K562 (cell line): Measurements from ENCODE around the gene MAD1L1. TPM values are rescaled to one million over a fixed set of nuclear protein-coding genes. Genes with fewer than 3 reads are reported as not detected.

Source experiments
- ATAC-seq: fragments of 200-7000 bp; cut with Tn5 transposase; 3 replicates; pipeline ENCODE4 v1.9.1; 2020; ENCODE audit warnings: moderate library complexity
- BruUV-seq: library from RNA; stranded (reverse); fragments of 400-500 nt; replicated peaks from 2 replicates; lab custom pipeline; 2021; lab: Mats Ljungman, UMichigan
- CTCF ChIA-PET: fragments of 300-600 bp; formaldehyde crosslinking; extraction: SDS; loops from one replicate; lab custom pipeline; 2021; ENCODE audit warnings: low intra/inter-chr PET ratio; lab: Yijun Ruan, JAX
- POLR2A ChIA-PET: fragments of 300-600, 350-650 bp; sonication (Branson Sonifier 250); formaldehyde crosslinking; extraction: SDS; loops from one replicate; lab custom pipeline; 2021; ENCODE audit warnings: antibody characterized with exemption, inconsistent platforms; lab: Yijun Ruan, JAX
- DNase-seq, 4 experiments: peaks; one replicate each; pipeline versions ENCODE4 v3.0.0 to v3.0.0-alpha.2; 2011 to 2018; ENCODE audit warnings: low spot score in 3 of 4, mixed read lengths in 3 of 4; ENCODE audit errors: extremely low read depth in 1 of 4
- FAIRE-seq: peaks from 2 replicates; lab custom pipeline; 2011; peaks lifted over from hg19 to GRCh38; lab: Jason Lieb, UNC
- H2AFZ ChIP-seq: 2 replicates; pipeline ENCODE4 v1.6.0; 2011; ENCODE audit warnings: low read depth, low read length, control low read depth, inconsistent platforms
- H3K27ac ChIP-seq: fragments of 200-600 bp; 3 replicates; pipeline ENCODE4 v1.8.0; 2011; ENCODE audit warnings: low read depth, mild to moderate bottlenecking, control low read depth, inconsistent platforms, low read length, moderate library complexity, mixed read lengths; ENCODE audit errors: extremely low read depth
- H3K27me3 ChIP-seq, 2 experiments: fragments of 300-600 bp in 1 of 2; 2 replicates in 1 of 2; 3 replicates in 1 of 2; pipeline versions ENCODE4 v1.6.0 to v1.8.0; 2011; ENCODE audit warnings: inconsistent platforms in 2 of 2, low read length in 2 of 2, mild to moderate bottlenecking in 1 of 2, mixed read lengths in 1 of 2, moderate library complexity in 1 of 2; ENCODE audit not compliant: control insufficient read depth in 2 of 2, insufficient read depth in 2 of 2
- H3K36me3 ChIP-seq: fragments of 300-600 bp; 3 replicates; pipeline ENCODE4 v1.8.0; 2011; ENCODE audit warnings: mild to moderate bottlenecking, low read length, inconsistent platforms; ENCODE audit not compliant: control insufficient read depth, insufficient read depth
- H3K4me1 ChIP-seq, 2 experiments: fragments of 200-600 bp in 1 of 2; replicated peaks in 1 of 2; 2 replicates in 1 of 2; 3 replicates in 1 of 2; pipeline versions ENCODE4 v1.5.1 to v1.8.0; 2011; ENCODE audit warnings: inconsistent platforms in 2 of 2, low read length in 2 of 2, mild to moderate bottlenecking in 1 of 2, mixed read lengths in 1 of 2, moderate library complexity in 1 of 2; ENCODE audit not compliant: control insufficient read depth in 2 of 2, insufficient read depth in 2 of 2
- H3K4me2 ChIP-seq: 2 replicates; pipeline ENCODE4 v1.6.1; 2011; ENCODE audit warnings: low read length, control low read depth, inconsistent platforms, mixed read lengths; ENCODE audit not compliant: insufficient read depth
- H3K4me3 ChIP-seq: fragments of 200-600 bp; sonication (generic), shearing (Covaris generic); 2 replicates; pipeline ENCODE4 v1.5.1; 2016; ENCODE audit warnings: control low read depth, inconsistent platforms
- H3K79me2 ChIP-seq: fragments of 200-600 bp; 3 replicates; pipeline ENCODE4 v1.8.0; 2011; ENCODE audit warnings: low read length, inconsistent platforms; ENCODE audit not compliant: control insufficient read depth, insufficient read depth
- H3K9ac ChIP-seq, 2 experiments: 2 replicates each; pipeline versions ENCODE4 v1.6.0 to v1.6.1; 2011; ENCODE audit warnings: low read depth in 2 of 2, low read length in 2 of 2, control low read depth in 1 of 2, inconsistent platforms in 1 of 2, mild to moderate bottlenecking in 1 of 2, mixed read lengths in 1 of 2; ENCODE audit not compliant: insufficient read depth in 1 of 2
- H3K9me1 ChIP-seq: one replicate; pipeline ENCODE4 v1.6.0; 2011; ENCODE audit warnings: inconsistent platforms, mild to moderate bottlenecking, low read length, moderate library complexity; ENCODE audit not compliant: control insufficient read depth, insufficient read depth
- H3K9me3 ChIP-seq: replicated peaks from 2 replicates; pipeline ENCODE4 v1.5.1; 2011; ENCODE audit warnings: low read depth, low read length, inconsistent platforms; ENCODE audit not compliant: control insufficient read depth, insufficient read depth
- H4K20me1 ChIP-seq: replicated peaks from 2 replicates; pipeline ENCODE4 v1.6.1; 2011; ENCODE audit warnings: low read length, inconsistent platforms, mixed read lengths; ENCODE audit not compliant: control insufficient read depth, insufficient read depth
- ERF ChIP-seq: fragments of 450-650 bp; formaldehyde crosslinking; IDR thresholded peaks from 2 replicates; pipeline ENCODE4 v1.4.0; 2020; ENCODE audit warnings: mild to moderate bottlenecking, mixed read lengths
- GABPA ChIP-seq: fragments of 200-800 bp; sonication (Bioruptor generic); conservative IDR thresholded peaks from 2 replicates; pipeline ENCODE4 v1.6.1; 2016; ENCODE audit warnings: low read depth, missing genetic modification characterization, missing compliant biosample characterization
- GTF2E2 ChIP-seq: fragments of 200-800 bp; sonication (Bioruptor generic); IDR thresholded peaks from 2 replicates; pipeline ENCODE4 v1.6.1; 2016; ENCODE audit warnings: missing genetic modification characterization, missing compliant biosample characterization
- HLTF ChIP-seq: fragments of 450-650 bp; IDR thresholded peaks from 2 replicates; pipeline ENCODE4 v1.6.1; 2016
- KLF13 ChIP-seq: fragments of 450-650 bp; IDR thresholded peaks from 2 replicates; pipeline ENCODE4 v1.6.1; 2016; ENCODE audit warnings: missing genetic modification characterization, low read depth, mild to moderate bottlenecking, missing compliant biosample characterization, moderate library complexity, borderline replicate concordance
- NR1H2 ChIP-seq: sonication (generic); formaldehyde crosslinking; IDR thresholded peaks from 2 replicates; pipeline ENCODE4 v1.4.0; 2020; ENCODE audit warnings: mild to moderate bottlenecking, missing genetic modification reagents
- NR4A1 ChIP-seq, 2 experiments: fragments of 250-450 bp in 1 of 2; fragments of 450-650 bp in 1 of 2; sonication (Bioruptor Pico) in 1 of 2; IDR thresholded peaks; 2 replicates each; pipeline versions ENCODE4 v1.4.0 to v1.6.1; 2016 to 2020; ENCODE audit warnings: mild to moderate bottlenecking in 2 of 2, missing compliant biosample characterization in 1 of 2, missing genetic modification characterization in 1 of 2, moderate library complexity in 1 of 2
- POLR2G ChIP-seq: fragments of 200-400 bp; formaldehyde crosslinking; IDR thresholded peaks from 2 replicates; pipeline ENCODE4 v1.6.1; 2017; ENCODE audit warnings: low read depth, mild to moderate bottlenecking, antibody characterized with exemption, low read length, moderate library complexity
- POU5F1 ChIP-seq: fragments of 150-350 bp; IDR thresholded peaks from 2 replicates; pipeline ENCODE4 v1.6.1; 2014; ENCODE audit warnings: borderline replicate concordance, low read length, low read depth, mild to moderate bottlenecking; ENCODE audit not compliant: partially characterized antibody
- RBFOX2 ChIP-seq: fragments of 200-400 bp; formaldehyde crosslinking; IDR thresholded peaks from 2 replicates; pipeline ENCODE4 v1.6.1; 2017; ENCODE audit warnings: low read depth, mild to moderate bottlenecking, low read length, moderate library complexity
- RBM22 ChIP-seq: fragments of 200-400 bp; formaldehyde crosslinking; IDR thresholded peaks from 2 replicates; pipeline ENCODE4 v1.6.1; 2018; ENCODE audit warnings: low read length, low read depth; ENCODE audit not compliant: poor library complexity, severe bottlenecking
- ZBTB12 ChIP-seq: fragments of 250-450 bp; sonication (Bioruptor Pico); IDR thresholded peaks from 2 replicates; pipeline ENCODE4 v1.4.0; 2020
- ZNF174 ChIP-seq: fragments of 250-450 bp; sonication (Bioruptor Pico); IDR thresholded peaks from 2 replicates; pipeline ENCODE4 v1.4.0; 2020; ENCODE audit warnings: mild to moderate bottlenecking
- WGBS: fragments of 100-300 bp; shearing (Covaris generic); methylation state at CpG from one replicate; pipeline ENCODE4 v1.1.6; 2016; ENCODE audit warnings: low coverage, mixed read lengths; ENCODE audit not compliant: insufficient coverage; ENCODE audit errors: missing lambda C conversion rate; 5-methylcytosine and 5-hydroxymethylcytosine counted together
- in situ Hi-C: fragments of 300-500 bp; cut with MboI; formaldehyde crosslinking; loops from 4 replicates; pipeline ENCODE4 v1.15.0; 2018; ENCODE audit warnings: inconsistent platforms, mixed read lengths
- intact Hi-C: fragments of 100-400 bp; cut with micrococcal nuclease; formaldehyde crosslinking; loops from 2 replicates; pipeline ENCODE4 v1.14.2; 2022
- polyA plus RNA-seq, 8 experiments: library from polyadenylated mRNA; depleted of rRNA in 4 of 8; stranded (reverse) in 5 of 8; unstranded in 3 of 8; fragments of >200 nt; fragmentation: Nextera tagmentation in 2 of 8; fragmentation: Illumina TruSeq in 1 of 8; extraction: Ambion mirVana in 2 of 8; extraction: Trizol in 1 of 8; gene quantifications; 2 replicates each; pipeline versions ENCODE4 v1.2.1 to v1.2.3, GENCODE V29; 2011 to 2014; ENCODE audit warnings: inconsistent platforms in 1 of 8, missing spikeins in 1 of 8
- total RNA-seq, 7 experiments: library from RNA; depleted of rRNA in 6 of 7; stranded (reverse); fragments of >200 nt in 6 of 7; fragmentation: Illumina TruSeq in 2 of 7; extraction: Trizol in 2 of 7; gene quantifications; 2 replicates each; pipeline versions ENCODE4 v1.2.1 to v1.2.3, GENCODE V29; 2011 to 2021; ENCODE audit warnings: low replicate concordance in 1 of 7

MAD1L1 gene
- total and polyA plus RNA-seq, 9 of the 15 experiments (the other 6 are each of a cell fraction or from before 2014, with no cell fraction given) = 1.7 to 89.7 (median 18.0) TPM

DNA sequence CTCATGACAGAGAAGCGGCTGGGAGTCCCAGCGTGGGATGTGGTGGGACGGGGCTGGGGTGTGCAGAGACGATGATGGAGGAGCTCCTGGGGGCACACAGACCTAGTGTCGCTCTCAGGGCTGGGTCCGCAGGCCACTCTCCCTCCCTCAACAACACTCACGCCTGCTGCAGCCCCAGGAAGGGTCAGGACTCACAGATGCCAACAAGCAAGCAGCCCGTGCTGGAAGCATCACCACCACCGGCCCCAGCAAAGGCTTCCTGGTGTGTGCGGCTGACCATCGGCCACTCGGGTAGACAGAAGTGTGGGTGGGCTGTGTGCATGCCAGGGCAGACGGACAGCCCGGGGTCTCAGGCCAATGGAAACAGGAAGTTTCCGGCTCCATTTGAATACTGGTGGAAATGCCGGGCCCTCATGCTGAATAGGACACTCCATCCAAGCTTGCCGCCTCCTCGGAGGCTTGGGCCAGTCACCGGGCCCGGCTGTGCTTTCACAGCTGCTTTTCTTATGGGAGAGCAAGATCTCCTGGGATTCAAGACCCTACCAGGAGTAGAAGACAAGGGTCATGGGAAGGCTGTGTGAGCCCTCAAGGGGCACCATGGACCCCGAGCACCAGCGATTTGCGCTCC lies 384.6 kb downstream of the MAD1L1 start:
- peaks cover 31% of the 10 kb centered on the region for H3K79me2 ChIP-seq
- H3K9ac ChIP-seq = no peak overlapping the region
- H3K27ac ChIP-seq = no peak overlapping the region
- H3K27me3 ChIP-seq = no peaks in the 10 kb centered on the region
- H3K36me3 ChIP-seq = peaks cover 62% of the 10 kb centered on the region
- ChIA-PET CTCF (no interaction called here), POLR2A (interaction anchor here (0.7 kb wide), 1 partner anchor 92 kb away, joined by 3 read pairs; no protein-coding TSS in a partner anchor)
- H3K9me1 ChIP-seq = peaks cover 3% of the 10 kb centered on the region
- BruUV-seq = no TSS peak
- in situ Hi-C loops = no loop called here
- H2AFZ ChIP-seq = no peak overlapping the region
- H3K4me3 ChIP-seq = no peak overlapping the region
- H3K4me1 ChIP-seq = peaks cover 7 to 88% of the 10 kb centered on the region in 2 experiments; a peak in 4 of 5 replicates
- WGBS = 95% methylated on average over 20 of the region's 23 CpGs
- intact Hi-C loops = no loop called here
- H3K9me3 ChIP-seq = no peaks in the 10 kb centered on the region
- no peak for ATAC-seq
- FAIRE-seq = no peak
- TF ChIP-seq ZNF174 (CRISPR knock-in tag) = no peak
- peak; percentile 10; the same call in 1 of the 2 replicates for TF ChIP-seq POLR2G
- H3K4me2 ChIP-seq = no peak overlapping the region
- H4K20me1 ChIP-seq = 0 out of 2 replicates have a peak, but pooled peaks cover 3% of the 10 kb centered on the region
- DNase-seq = no peak

GRCh38 chr7:1847260-1848001 lies 385.3 kb downstream of the MAD1L1 start:
- Histone ChIP-seq H3K9me3 (no peaks in the 10 kb centered on the region), H3K4me1 (peaks cover under 1 to 88% of the 10 kb centered on the region in 2 experiments; a peak in 3 of 5 replicates), H3K27me3 (no peaks in the 10 kb centered on the region), H3K4me2 (no peak overlapping the region), H3K79me2 (peaks cover 24% of the 10 kb centered on the region), H3K36me3 (peaks cover 55% of the 10 kb centered on the region), H2AFZ (no peak overlapping the region), H4K20me1 (0 out of 2 replicates have a peak, but pooled peaks cover 3% of the 10 kb centered on the region), H3K27ac (no peak overlapping the region), H3K9me1 (peaks cover 3% of the 10 kb centered on the region), H3K4me3 (no peak overlapping the region), H3K9ac (peak overlapping the region in 1 of 2 experiments; percentile 68; a peak in 1 of 4 replicates)
- in situ Hi-C loops (no loop called here), intact Hi-C loops (no loop called here)
- POLR2A ChIA-PET = interaction anchor here (0.7 kb wide), 1 partner anchor 91 kb away, joined by 3 read pairs; no protein-coding TSS in a partner anchor
- DNase-seq (no peak), ATAC-seq (no peak), FAIRE-seq (no peak)
- 91% methylated on average over 28 of the region's 30 CpGs for WGBS
- CTCF ChIA-PET = no interaction called here
- BruUV-seq = no TSS peak
- TF ChIP-seq GABPA (tag) (no peak), ERF (CRISPR knock-in tag) (no peak), POU5F1 (no peak), NR4A1 (CRISPR knock-in tag; IDR thresholded peaks at IDR 0.05) (no peak), NR4A1 (tag; IDR thresholded peaks at IDR 0.05) (no peak), ZBTB12 (CRISPR knock-in tag) (no peak), GTF2E2 (tag) (no peak), RBM22 (peak; percentile 7), HLTF (no peak), KLF13 (tag) (no peak), NR1H2 (CRISPR knock-in tag) (no peak), RBFOX2 (0 out of 2 replicates have a peak, but pooled peaks have one; percentile 16)
